IMR-90 (cell line): ENCODE results near the gene ZNF791. TPM values are rescaled to one million over a fixed set of nuclear protein-coding genes. Genes with fewer than 3 reads are reported as not detected.

ENCODE experiments used
- ATAC-seq: fragments of 200-7000 bp; cut with Tn5 transposase; 2 replicates; pipeline ENCODE4 v1.9.1; 2020; ENCODE audit warnings: low read depth, mild to moderate bottlenecking, moderate library complexity
- BruUV-seq: library from RNA; stranded (reverse); fragments of 400-500 nt; replicated peaks from 2 replicates; lab custom pipeline; 2021; lab: Mats Ljungman, UMichigan
- CTCF ChIA-PET: fragments of 300-600 bp; formaldehyde crosslinking; extraction: SDS; loops from one replicate; lab custom pipeline; 2021; ENCODE audit warnings: antibody characterized with exemption; lab: Yijun Ruan, JAX
- POLR2A ChIA-PET: fragments of 300-600 bp; sonication (Branson Sonifier 250); formaldehyde crosslinking; loops from one replicate; lab custom pipeline; 2022; ENCODE audit warnings: antibody characterized with exemption; ENCODE audit not compliant: unreplicated experiment; lab: Charles Lee
- DNase-seq: peaks from one replicate; pipeline ENCODE4 v3.0.0; 2013
- H2AFZ ChIP-seq: replicated peaks from 2 replicates; pipeline ENCODE3; 2013; ENCODE audit warnings: low read length, mild to moderate bottlenecking; ENCODE audit not compliant: poor library complexity
- H2AK5ac ChIP-seq: 2 replicates; pipeline ENCODE4 v1.6.1; 2013; ENCODE audit warnings: low read depth, low read length, inconsistent platforms
- H2AK9ac ChIP-seq: replicated peaks from 2 replicates; pipeline ENCODE3; 2013; ENCODE audit warnings: mild to moderate bottlenecking, low read depth, low read length, moderate library complexity; ENCODE audit not compliant: poor library complexity
- H2BK120ac ChIP-seq: 2 replicates; pipeline ENCODE4 v1.6.1; 2013; ENCODE audit warnings: low read depth, low read length, inconsistent platforms
- H2BK15ac ChIP-seq: 3 replicates; pipeline ENCODE4 v1.6.1; 2013; ENCODE audit warnings: low read depth, low read length, inconsistent platforms
- H2BK20ac ChIP-seq: 2 replicates; pipeline ENCODE4 v1.6.1; 2013; ENCODE audit warnings: low read depth, mild to moderate bottlenecking, inconsistent platforms, low read length, moderate library complexity
- H2BK5ac ChIP-seq: 2 replicates; pipeline ENCODE4 v1.6.1; 2013; ENCODE audit warnings: mild to moderate bottlenecking, low read depth, low read length, inconsistent platforms; ENCODE audit not compliant: poor library complexity, severe bottlenecking
- H3K14ac ChIP-seq: replicated peaks from 2 replicates; pipeline ENCODE4 v1.6.1; 2013; ENCODE audit warnings: low read depth, low read length, inconsistent platforms
- H3K18ac ChIP-seq: 2 replicates; pipeline ENCODE4 v1.6.1; 2013; ENCODE audit warnings: low read depth, low read length, control low read depth
- H3K23ac ChIP-seq: 2 replicates; pipeline ENCODE4 v1.6.1; 2013; ENCODE audit warnings: low read depth, low read length, inconsistent platforms
- H3K27ac ChIP-seq: 2 replicates; pipeline ENCODE4 v1.5.1; 2013; ENCODE audit warnings: mild to moderate bottlenecking, control low read depth, low read length; ENCODE audit not compliant: insufficient read depth
- H3K27me3 ChIP-seq: 2 replicates; pipeline ENCODE4 v1.6.1; 2013; ENCODE audit warnings: low read length; ENCODE audit not compliant: control insufficient read depth, insufficient read depth
- H3K36me3 ChIP-seq: 2 replicates; pipeline ENCODE4 v1.6.1; 2013; ENCODE audit warnings: low read length, mixed read lengths; ENCODE audit not compliant: control insufficient read depth, insufficient read depth
- H3K4ac ChIP-seq: 2 replicates; pipeline ENCODE4 v1.6.1; 2013; ENCODE audit warnings: low read depth, low read length, inconsistent platforms
- H3K4me1 ChIP-seq: 2 replicates; pipeline ENCODE4 v1.6.1; 2013; ENCODE audit warnings: low read length, mixed read lengths; ENCODE audit not compliant: control insufficient read depth, insufficient read depth
- H3K4me2 ChIP-seq: 2 replicates; pipeline ENCODE4 v1.6.1; 2013; ENCODE audit warnings: low read depth, mild to moderate bottlenecking, control low read depth, low read length, moderate library complexity
- H3K4me3 ChIP-seq: 2 replicates; pipeline ENCODE4 v1.5.1; 2013; ENCODE audit warnings: low read depth, mild to moderate bottlenecking, control low read depth, low read length, moderate library complexity; ENCODE audit not compliant: insufficient read depth
- H3K56ac ChIP-seq: 2 replicates; pipeline ENCODE4 v1.6.1; 2013; ENCODE audit warnings: low read length, inconsistent platforms; ENCODE audit not compliant: insufficient read depth; ENCODE audit errors: extremely low read depth
- H3K79me1 ChIP-seq, 2 experiments: 2 replicates each; pipeline ENCODE4 v1.6.1; 2013; ENCODE audit warnings: low read length in 2 of 2, inconsistent platforms in 1 of 2, low read depth in 1 of 2
- H3K9ac ChIP-seq: 2 replicates; pipeline ENCODE4 v1.6.1; 2013; ENCODE audit warnings: low read depth, low read length, control low read depth
- H3K9me1 ChIP-seq: 2 replicates; pipeline ENCODE4 v1.6.1; 2013; ENCODE audit warnings: low read length, inconsistent platforms; ENCODE audit not compliant: insufficient read depth
- H3K9me3 ChIP-seq: 2 replicates; pipeline ENCODE4 v1.6.1; 2013; ENCODE audit warnings: low read length; ENCODE audit not compliant: control insufficient read depth, insufficient read depth
- H4K20me1 ChIP-seq: 2 replicates; pipeline ENCODE4 v1.6.1; 2013; ENCODE audit warnings: low read length, inconsistent platforms; ENCODE audit not compliant: insufficient read depth
- H4K5ac ChIP-seq: 2 replicates; pipeline ENCODE4 v1.6.1; 2013; ENCODE audit warnings: mild to moderate bottlenecking, low read depth, low read length, control low read depth
- H4K8ac ChIP-seq, 2 experiments: 2 replicates each; pipeline ENCODE4 v1.6.1; 2013; ENCODE audit warnings: low read depth in 2 of 2, low read length in 2 of 2, control low read depth in 1 of 2, inconsistent platforms in 1 of 2
- H4K91ac ChIP-seq: 2 replicates; pipeline ENCODE4 v1.6.1; 2013; ENCODE audit warnings: low read depth, low read length, inconsistent platforms; ENCODE audit not compliant: insufficient read depth
- CTCF ChIP-seq: conservative IDR thresholded peaks from 2 replicates; pipeline ENCODE4 v1.5.1; 2012; ENCODE audit warnings: mild to moderate bottlenecking, low read depth, low read length, improper control_type of control experiment
- FOS ChIP-seq: fragments of 150-350 bp; IDR thresholded peaks from 2 replicates; pipeline ENCODE4 v1.6.1; 2016; ENCODE audit warnings: low read depth, low read length
- NFE2L2 ChIP-seq: fragments of 150-350 bp; IDR thresholded peaks from 2 replicates; pipeline ENCODE4 v1.6.1; 2016; ENCODE audit warnings: low read depth, mild to moderate bottlenecking, low read length
- POLR2A ChIP-seq: IDR thresholded peaks from 2 replicates; pipeline ENCODE4 v1.6.1; 2012; ENCODE audit warnings: mild to moderate bottlenecking, low read depth, low read length
- RAD21 ChIP-seq: IDR thresholded peaks from 2 replicates; pipeline ENCODE4 v1.6.1; 2012; ENCODE audit warnings: low read length, improper control_type of control experiment
- WGBS, 2 experiments: methylation state at CpG; one replicate each; pipeline versions ENCODE4 v1.1.5 to v1.1.7; 2013; ENCODE audit warnings: missing lambda C conversion rate in 2 of 2; ENCODE audit not compliant: insufficient read length in 1 of 2; ENCODE audit errors: extremely low coverage in 2 of 2; 5-methylcytosine and 5-hydroxymethylcytosine counted together
- dilution Hi-C: fragments of 300-500 bp; cut with HindIII; formaldehyde crosslinking; loops from one replicate; pipeline ENCODE4 v1.14.3; 2018; ENCODE audit warnings: low sequenced_read_pairs; ENCODE audit not compliant: unreplicated experiment
- in situ Hi-C: fragments of 300-500 bp; cut with MboI; formaldehyde crosslinking; loops from 3 replicates; pipeline ENCODE4 v1.14.3; 2019; ENCODE audit warnings: low sequenced_read_pairs, inconsistent platforms, mixed read lengths
- intact Hi-C: fragments of 100-400 bp; cut with micrococcal nuclease; formaldehyde crosslinking; loops from 2 replicates; pipeline ENCODE4 v1.10.0; 2022
- polyA plus RNA-seq, 3 experiments: library from polyadenylated mRNA; depleted of rRNA; stranded (reverse); fragments of >200 nt; gene quantifications; 2 replicates each; pipeline ENCODE4 v1.2.3, GENCODE V29; 2012; ENCODE audit warnings: low replicate concordance in 1 of 3
- total RNA-seq: library from RNA; depleted of rRNA; stranded (reverse); fragments of >200 nt; gene quantifications from 2 replicates; pipeline ENCODE4 v1.2.3, GENCODE V29; 2012

The ZNF791 gene
- total and polyA plus RNA-seq, 2 of the 4 experiments (the other 2 are of a cell fraction) = 7.1 to 15.8 TPM

GRCh38 chr19:12646551-12646950 lies 35.8 kb downstream of the ZNF791 start:
- DNase-seq (no peak), ATAC-seq (no peak)
- Histone ChIP-seq H4K91ac (no peak overlapping the region), H3K79me1 (no peaks in the 10 kb centered on the region), H4K5ac (no peak overlapping the region), H3K27ac (no peak overlapping the region), H3K56ac (no peak overlapping the region), H3K9me1 (0 out of 2 replicates have a peak, but pooled peaks cover 3% of the 10 kb centered on the region), H3K18ac (no peak overlapping the region), H2AK9ac (no peak overlapping the region), H3K4me3 (no peak overlapping the region), H3K27me3 (no peaks in the 10 kb centered on the region), H3K14ac (no peak overlapping the region), H4K20me1 (no peaks in the 10 kb centered on the region), H2BK5ac (no peak overlapping the region), H3K4ac (no peak overlapping the region), H3K23ac (no peak overlapping the region), H2BK15ac (no peak overlapping the region), H2BK120ac (no peak overlapping the region), H3K36me3 (peaks cover 3% of the 10 kb centered on the region; the same call in 1 of the 2 replicates), H2AFZ (no peak overlapping the region), H3K4me1 (0 out of 2 replicates have a peak, but pooled peaks cover 2% of the 10 kb centered on the region), H3K9ac (no peak overlapping the region), H4K8ac (no peak overlapping the region), H2AK5ac (no peak overlapping the region), H2BK20ac (no peak overlapping the region), H3K4me2 (no peak overlapping the region), H3K9me3 (no peaks in the 10 kb centered on the region)
- no peak for TF ChIP-seq RAD21
- TF ChIP-seq CTCF = no peak
- no peak for TF ChIP-seq NFE2L2
- TF ChIP-seq FOS = no peak
- TF ChIP-seq POLR2A = no peak
- dilution Hi-C loops = no loop called here
- WGBS, 2 experiments = no CpG with 5 or more reads among the region's 10 CpGs
- intact Hi-C loops = no loop called here
- POLR2A ChIA-PET = no interaction called here
- no TSS peak for BruUV-seq
- CTCF ChIA-PET = no interaction called here
- in situ Hi-C loops = no loop called here
